GM21737 (cell line): ENCODE results near the gene HOXD3.

Experiments used
- ATAC-seq: cut with Tn5 transposase; IDR thresholded peaks from one replicate; pipeline ENCODE4 v1.9.1; 2021; ENCODE audit warnings: mild to moderate bottlenecking, moderate library complexity; ENCODE audit not compliant: unreplicated experiment

Gene HOXD3

DNA sequence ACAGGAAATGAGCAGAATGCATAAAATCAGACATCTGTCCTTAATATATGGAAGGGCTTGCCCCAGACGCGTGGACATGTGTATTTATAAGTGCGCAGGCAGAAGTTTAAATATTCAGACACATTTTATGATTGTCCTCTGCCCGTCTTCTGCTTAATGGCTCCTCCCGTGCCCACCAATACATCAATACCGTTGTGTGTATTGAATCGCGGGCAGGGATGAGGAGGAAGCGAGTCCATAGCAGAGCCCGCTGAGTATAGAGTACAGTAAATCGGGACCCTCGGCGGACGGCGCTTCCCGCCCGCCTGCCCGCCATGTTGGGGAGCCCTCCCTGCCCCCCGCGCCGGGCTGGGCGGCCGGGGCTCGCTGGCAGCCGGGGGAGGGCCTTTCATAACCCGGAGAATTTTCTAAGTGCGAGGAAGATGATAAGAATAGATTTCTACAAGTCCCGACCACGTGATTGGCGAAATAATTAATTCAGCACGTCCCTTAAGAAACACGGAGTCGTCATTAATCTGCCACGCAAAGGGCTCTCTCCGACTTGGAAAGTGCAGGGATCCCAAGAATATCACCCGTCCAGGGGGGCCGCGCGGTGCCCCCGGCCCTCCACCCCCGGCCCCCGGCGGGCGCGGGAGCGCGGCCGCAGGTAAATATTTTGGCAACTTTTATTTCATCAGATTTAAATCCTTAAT is at the start of gene HOXD3:
TSS of gene HOXD3 (plus strand) at position 501 of the 692 bp plus-strand sequence. CDS start 11,808 bp downstream, outside the sequence.
- no peak for ATAC-seq

GRCh38 chr2:176107731-176108181 is 49.4 kb upstream of the HOXD3 start:
- ATAC-seq: no peak

GRCh38 chr2:176109192-176109901 is 47.8 kb upstream of the HOXD3 start:
- no peak for ATAC-seq

GRCh38 chr2:176109946-176110345 is 47.2 kb upstream of the HOXD3 start:
- no peak for ATAC-seq

GRCh38 chr2:176110415-176111308 is 46.4 kb upstream of the HOXD3 start:
- no peak for ATAC-seq

- no peak for ATAC-seq
These were observed 45.8 kb upstream of the HOXD3 start for GRCh38 chr2:176111309-176111663.

- ATAC-seq: no peak
These were observed 45.2 kb upstream of the HOXD3 start for GRCh38 chr2:176111846-176112374.

- no peak for ATAC-seq
These were observed 44.5 kb upstream of the HOXD3 start for GRCh38 chr2:176112375-176113302.

GRCh38 chr2:176114120-176114929 is 42.8 kb upstream of the HOXD3 start:
- ATAC-seq: no peak

DNA sequence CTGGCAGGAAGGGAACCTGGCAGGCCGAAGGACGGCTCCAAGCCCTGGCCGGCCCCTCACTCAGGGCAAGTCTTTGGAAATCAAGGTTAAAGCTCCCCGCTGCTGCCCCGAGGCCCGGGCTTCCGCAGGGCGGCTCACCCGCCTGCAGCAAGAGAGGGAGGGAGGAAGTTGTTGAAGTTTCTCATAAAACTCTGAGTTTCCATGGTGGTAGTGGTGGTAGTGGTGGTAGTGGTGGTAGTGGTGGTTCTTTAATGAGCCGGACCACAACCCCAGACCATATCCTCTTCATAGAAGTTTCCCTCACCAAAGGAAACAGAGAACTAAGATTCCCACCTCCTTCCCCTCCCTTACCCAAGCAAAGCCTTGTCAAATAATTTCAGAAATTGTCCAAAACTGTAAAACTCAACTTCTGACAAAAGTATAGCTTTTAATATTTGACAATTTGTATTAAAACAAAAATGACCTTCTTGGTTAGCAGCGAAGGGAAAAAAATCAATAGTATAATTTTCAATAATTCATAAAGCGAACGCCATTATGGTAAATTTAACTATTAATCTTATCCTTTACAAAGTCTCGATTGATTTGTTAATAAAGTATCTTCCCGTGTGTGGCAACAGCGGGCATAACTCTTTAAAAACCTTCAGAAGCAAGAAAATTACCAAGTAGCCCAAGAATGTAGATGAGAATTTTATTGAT is 42.0 kb upstream of the HOXD3 start:
- no peak for ATAC-seq

GRCh38 chr2:176115883-176116813 is 41.0 kb upstream of the HOXD3 start, which contains the start of gene HOXD10:
Gene HOXD10, plus strand, starts transcription at chr2:176116778. Its CDS starts 56 bp downstream, at chr2:176116834.
- ATAC-seq: no peak

GRCh38 chr2:176117162-176117822 is 39.8 kb upstream of the HOXD3 start:
- no peak for ATAC-seq

DNA sequence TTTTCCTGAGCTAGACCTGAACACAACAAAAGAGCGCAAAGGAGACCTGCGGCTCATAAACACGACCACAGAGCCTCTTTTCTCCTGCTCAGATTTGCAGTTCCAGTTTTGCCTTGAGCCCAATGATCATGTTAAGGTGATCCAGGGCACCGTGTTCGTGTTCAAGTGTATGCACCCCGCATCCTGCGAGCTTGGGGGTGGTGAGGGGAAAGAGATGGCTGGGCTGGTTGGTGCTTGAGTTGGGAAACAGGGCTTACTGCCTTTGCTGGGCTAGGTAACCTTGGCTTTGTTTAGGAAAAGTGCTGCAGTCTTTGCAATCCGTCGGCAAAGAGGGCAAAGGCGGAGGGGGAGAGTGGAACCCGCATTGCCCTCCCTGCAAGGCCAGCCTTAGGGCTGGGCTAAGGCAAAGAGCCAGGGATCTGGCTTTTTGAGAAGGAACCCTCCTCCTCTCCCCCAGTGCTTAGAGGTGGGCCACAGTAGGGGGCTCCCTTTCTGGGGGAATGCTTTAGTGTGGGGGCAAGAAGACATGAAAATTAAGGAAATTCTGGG is 39.2 kb upstream of the HOXD3 start:
- no peak for ATAC-seq

- ATAC-seq: no peak
These were observed 38.3 kb upstream of the HOXD3 start for GRCh38 chr2:176118601-176119339.

- ATAC-seq: no peak
These were observed 36.5 kb upstream of the HOXD3 start for GRCh38 chr2:176120364-176121189.
